Endothelial cell of umbilical vein (primary cell): ENCODE results near the gene FHIT. TPM values are rescaled to one million over a fixed set of nuclear protein-coding genes. Genes with fewer than 3 reads are reported as not detected.

Experiments used
- BruUV-seq: library from RNA; stranded (reverse); fragments of 400-500 nt; replicated peaks from 2 replicates; lab custom pipeline; 2021; lab: Mats Ljungman, UMichigan
- CTCF ChIA-PET: fragments of 300-600, 350-600 bp; sonication (Branson Sonifier 250); formaldehyde crosslinking; loops from one replicate; lab custom pipeline; 2021; ENCODE audit warnings: antibody characterized with exemption, inconsistent platforms; lab: Charles Lee
- POLR2A ChIA-PET: fragments of 300-600, 350-600 bp; sonication (Branson Sonifier 250); formaldehyde crosslinking; loops from one replicate; lab custom pipeline; 2021; ENCODE audit warnings: antibody characterized with exemption, inconsistent platforms; lab: Charles Lee
- DNase-seq: peaks from one replicate; pipeline ENCODE4 v3.0.0-alpha.2; 2011; ENCODE audit warnings: low read depth, low spot score
- FAIRE-seq: peaks from 2 replicates; lab custom pipeline; 2011; peaks lifted over from hg19 to GRCh38; lab: Jason Lieb, UNC
- H2AFZ ChIP-seq: 2 replicates; pipeline ENCODE4 v1.6.0; 2012; ENCODE audit warnings: low read depth, low read length, control low read depth, inconsistent platforms
- H3K27ac ChIP-seq: 2 replicates; pipeline ENCODE4 v1.5.1; 2011; ENCODE audit warnings: low read depth, mild to moderate bottlenecking, control low read depth, low read length, moderate library complexity; ENCODE audit not compliant: insufficient read depth
- H3K27me3 ChIP-seq, 2 experiments: 2 replicates each; pipeline versions ENCODE4 v1.6.0 to v1.6.1; 2011; ENCODE audit warnings: low read length in 2 of 2, mixed read lengths in 1 of 2; ENCODE audit not compliant: control insufficient read depth in 2 of 2, insufficient read depth in 2 of 2
- H3K36me3 ChIP-seq, 2 experiments: 2 replicates in 1 of 2; 3 replicates in 1 of 2; pipeline ENCODE4 v1.5.1; 2011; ENCODE audit warnings: low read length in 2 of 2, mild to moderate bottlenecking in 1 of 2, moderate library complexity in 1 of 2; ENCODE audit not compliant: control insufficient read depth in 2 of 2, insufficient read depth in 2 of 2; ENCODE audit errors: extremely low read depth in 1 of 2
- H3K4me1 ChIP-seq: 3 replicates; pipeline ENCODE4 v1.5.1; 2011; ENCODE audit warnings: mild to moderate bottlenecking, low read length; ENCODE audit not compliant: control insufficient read depth, insufficient read depth; ENCODE audit errors: extremely low read depth
- H3K4me2 ChIP-seq: 2 replicates; pipeline ENCODE4 v1.6.1; 2011; ENCODE audit warnings: low read length, control low read depth, mixed read lengths; ENCODE audit not compliant: insufficient read depth
- H3K4me3 ChIP-seq, 3 experiments: fragments of 200-600 bp in 1 of 3; sonication (generic), shearing (Covaris generic) in 1 of 3; replicated peaks in 1 of 3; 2 replicates each; pipeline ENCODE4 v1.5.1; 2011 to 2016; ENCODE audit warnings: control low read depth in 3 of 3, low read length in 3 of 3, mild to moderate bottlenecking in 2 of 3, inconsistent platforms in 1 of 3, low read depth in 1 of 3, moderate library complexity in 1 of 3; ENCODE audit not compliant: insufficient read depth in 1 of 3
- H3K79me2 ChIP-seq: 2 replicates; pipeline ENCODE4 v1.6.0; 2012; ENCODE audit warnings: low read length, inconsistent platforms; ENCODE audit not compliant: control insufficient read depth, insufficient read depth
- H3K9ac ChIP-seq: replicated peaks from 2 replicates; pipeline ENCODE3; 2011; ENCODE audit warnings: low read length, control low read depth; ENCODE audit not compliant: insufficient read depth; ENCODE audit errors: extremely low read depth
- H3K9me1 ChIP-seq: replicated peaks from 3 replicates; pipeline ENCODE4 v1.6.0; 2011; ENCODE audit warnings: mild to moderate bottlenecking, low read length; ENCODE audit not compliant: control insufficient read depth, insufficient read depth; ENCODE audit errors: extremely low read depth
- H3K9me3 ChIP-seq: replicated peaks from 2 replicates; pipeline ENCODE4 v1.5.1; 2012; ENCODE audit warnings: low read length, inconsistent platforms; ENCODE audit not compliant: control insufficient read depth, insufficient read depth
- H4K20me1 ChIP-seq: replicated peaks from 2 replicates; pipeline ENCODE3; 2011; ENCODE audit warnings: mild to moderate bottlenecking, low read length; ENCODE audit not compliant: control insufficient read depth, insufficient read depth; ENCODE audit errors: extremely low read depth
- EZH2 ChIP-seq: IDR thresholded peaks from 2 replicates; pipeline ENCODE4 v1.6.1; 2012; ENCODE audit warnings: borderline replicate concordance, low read depth, mild to moderate bottlenecking, moderate library complexity, low read length, inconsistent platforms; ENCODE audit not compliant: severe bottlenecking
- FOS ChIP-seq: IDR thresholded peaks from 2 replicates; pipeline ENCODE4 v1.6.1; 2011; ENCODE audit warnings: mild to moderate bottlenecking, low read length, moderate library complexity, borderline replicate concordance; ENCODE audit not compliant: insufficient read depth
- GATA2 ChIP-seq: IDR thresholded peaks from 2 replicates; pipeline ENCODE4 v1.7.0; 2011; ENCODE audit warnings: low read depth, mild to moderate bottlenecking, moderate library complexity, mixed read lengths, low read length; ENCODE audit not compliant: insufficient read length, insufficient read depth
- JUN ChIP-seq: IDR thresholded peaks from 2 replicates; pipeline ENCODE4 v1.6.1; 2011; ENCODE audit warnings: borderline replicate concordance, low read depth; ENCODE audit not compliant: insufficient read length, insufficient read depth
- MYC ChIP-seq: IDR thresholded peaks from one replicate; pipeline ENCODE4 v1.6.1; 2011; ENCODE audit warnings: mild to moderate bottlenecking, low read depth, low read length
- POLR2A ChIP-seq: IDR thresholded peaks from 2 replicates; pipeline ENCODE4 v1.6.1; 2012; ENCODE audit warnings: low read depth, mild to moderate bottlenecking, control low read depth, low read length
- POLR2AphosphoS5 ChIP-seq: IDR thresholded peaks from 2 replicates; pipeline ENCODE4 v1.6.1; 2012; ENCODE audit warnings: low read depth, mild to moderate bottlenecking, control low read depth, low read length, moderate library complexity; ENCODE audit not compliant: insufficient read depth
- dilution Hi-C: fragments of 300-500 bp; cut with MboI; formaldehyde crosslinking; loops from one replicate; pipeline ENCODE4 v1.15.0; 2019; ENCODE audit warnings: low sequenced_read_pairs; ENCODE audit not compliant: extremely low pct_ligation_motif_present
- intact Hi-C: fragments of 100-400 bp; cut with micrococcal nuclease; formaldehyde crosslinking; loops from one replicate; pipeline ENCODE4 v1.10.0; 2022
- polyA plus RNA-seq, 4 experiments: library from polyadenylated mRNA; depleted of rRNA in 3 of 4; stranded (reverse) in 3 of 4; unstranded in 1 of 4; fragments of >200 nt; gene quantifications; 2 replicates each; pipeline versions ENCODE4 v1.2.1 to v1.2.3, GENCODE V29; 2011 to 2012; ENCODE audit warnings: missing spikeins in 1 of 4
- total RNA-seq: library from RNA; stranded (reverse); gene quantifications from 2 replicates; pipeline ENCODE4 v1.2.3, GENCODE V29; 2021
- TF ChIP-seq, protein P1 (sequence below), 2 donors: IDR thresholded peaks; 1 replicate in 1 of 2; 2 replicates in 1 of 2; pipeline ENCODE4 v1.5.1; 2011; ENCODE audit warnings: low read length in 2 of 2, mild to moderate bottlenecking in 2 of 2, moderate library complexity in 2 of 2, control low read depth in 1 of 2, inconsistent platforms in 1 of 2, low read depth in 1 of 2; ENCODE audit not compliant: insufficient read depth in 1 of 2; ENCODE audit errors: extremely low read depth in 1 of 2
- TF ChIP-seq, protein P2 (sequence below): IDR thresholded peaks from 2 replicates; pipeline ENCODE4 v1.6.1; 2011; ENCODE audit not compliant: insufficient read depth, insufficient read length

The FHIT gene
- total and polyA plus RNA-seq, 2 donors (not counting 3 experiments of a cell fraction or from before 2014, with no cell fraction given): 0.47 to 2.2 TPM

DNA sequence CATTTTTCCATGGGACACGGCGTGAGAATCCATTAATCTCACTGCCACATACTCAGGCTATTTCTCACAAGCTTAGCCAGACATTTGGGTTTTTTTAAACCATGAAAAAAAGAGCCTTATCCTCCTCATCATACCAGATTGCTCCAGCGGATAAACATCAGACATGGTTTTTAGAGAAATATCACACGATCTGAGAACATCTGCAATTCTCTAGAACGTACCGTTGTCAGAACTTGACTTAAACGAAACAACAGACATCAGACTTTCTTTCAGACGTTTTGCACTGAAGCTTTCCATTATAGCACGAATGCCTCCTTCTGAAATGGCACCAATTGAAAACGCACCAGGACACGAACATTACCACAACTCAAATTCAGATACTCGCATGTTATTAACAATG lies 1457.3 kb downstream of the FHIT start:
- FAIRE-seq: no peak
- TF ChIP-seq GATA2: no peak
- TF ChIP-seq FOS: no peak
- TF ChIP-seq MYC: no peak
- TF ChIP-seq POLR2AphosphoS5: no peak
- no peak for TF ChIP-seq EZH2
- no peak for TF ChIP-seq JUN
- TF ChIP-seq, protein P1, sequence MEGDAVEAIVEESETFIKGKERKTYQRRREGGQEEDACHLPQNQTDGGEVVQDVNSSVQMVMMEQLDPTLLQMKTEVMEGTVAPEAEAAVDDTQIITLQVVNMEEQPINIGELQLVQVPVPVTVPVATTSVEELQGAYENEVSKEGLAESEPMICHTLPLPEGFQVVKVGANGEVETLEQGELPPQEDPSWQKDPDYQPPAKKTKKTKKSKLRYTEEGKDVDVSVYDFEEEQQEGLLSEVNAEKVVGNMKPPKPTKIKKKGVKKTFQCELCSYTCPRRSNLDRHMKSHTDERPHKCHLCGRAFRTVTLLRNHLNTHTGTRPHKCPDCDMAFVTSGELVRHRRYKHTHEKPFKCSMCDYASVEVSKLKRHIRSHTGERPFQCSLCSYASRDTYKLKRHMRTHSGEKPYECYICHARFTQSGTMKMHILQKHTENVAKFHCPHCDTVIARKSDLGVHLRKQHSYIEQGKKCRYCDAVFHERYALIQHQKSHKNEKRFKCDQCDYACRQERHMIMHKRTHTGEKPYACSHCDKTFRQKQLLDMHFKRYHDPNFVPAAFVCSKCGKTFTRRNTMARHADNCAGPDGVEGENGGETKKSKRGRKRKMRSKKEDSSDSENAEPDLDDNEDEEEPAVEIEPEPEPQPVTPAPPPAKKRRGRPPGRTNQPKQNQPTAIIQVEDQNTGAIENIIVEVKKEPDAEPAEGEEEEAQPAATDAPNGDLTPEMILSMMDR (IDR thresholded peaks at IDR 0.05; ENCODE audit: extremely low read depth in 1 of 2, insufficient read depth in 1 of 2, low read depth in 1 of 2, low read length in 2 of 2): no peak
- no peak for TF ChIP-seq POLR2A
- TF ChIP-seq, protein P2, sequence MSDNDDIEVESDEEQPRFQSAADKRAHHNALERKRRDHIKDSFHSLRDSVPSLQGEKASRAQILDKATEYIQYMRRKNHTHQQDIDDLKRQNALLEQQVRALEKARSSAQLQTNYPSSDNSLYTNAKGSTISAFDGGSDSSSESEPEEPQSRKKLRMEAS: no peak
- CTCF ChIA-PET: no interaction called here

More for the DNA sequence above, 1457.3 kb downstream of the FHIT start:
- Histone ChIP-seq H3K9me3 (no peaks in the 10 kb centered on the region), H3K36me3 (no peaks in the 10 kb centered on the region), H3K27me3 (no peaks in the 10 kb centered on the region), H3K79me2 (no peaks in the 10 kb centered on the region), H2AFZ (no peak overlapping the region), H3K4me3 (no peak overlapping the region), H3K4me2 (no peak overlapping the region), H3K4me1 (no peaks in the 10 kb centered on the region), H3K27ac (no peak overlapping the region), H3K9ac (no peak overlapping the region), H4K20me1 (no peaks in the 10 kb centered on the region), H3K9me1 (no peaks in the 10 kb centered on the region)
- intact Hi-C loops (no loop called here), dilution Hi-C loops (no loop called here)
- POLR2A ChIA-PET: no interaction called here
- no peak for DNase-seq
- BruUV-seq: no TSS peak
